Tibial artery (tissue), 4 donors: ENCODE results near the gene AFAP1L2.

Experiments used
- DNase-seq, 2 donors: peaks; one replicate each; pipeline ENCODE4 v3.0.0-alpha.2; 2019
- H3K27ac ChIP-seq, 2 donors: fragments of 200-600 bp; sonication (generic) in 1 of 2; 1 replicate in 1 of 2; 2 replicates in 1 of 2; pipeline ENCODE4 v1.5.1; 2018 to 2019; ENCODE audit warnings: mild to moderate bottlenecking in 1 of 2
- H3K27me3 ChIP-seq, 2 donors: fragments of 200-600 bp; sonication (generic) in 1 of 2; one replicate each; pipeline versions ENCODE4 v1.5.1 to v1.6.0; 2016 to 2019
- H3K36me3 ChIP-seq, 3 donors: fragments of 200-600 bp; sonication (generic) in 2 of 3; one replicate each; pipeline ENCODE4 v1.5.1; 2016 to 2019; ENCODE audit warnings: mild to moderate bottlenecking in 2 of 3
- H3K4me1 ChIP-seq, 4 donors: fragments of 200-600 bp; sonication (generic) in 2 of 4; 1 replicate in 3 of 4; 2 replicates in 1 of 4; pipeline ENCODE4 v1.5.1; 2016 to 2019
- H3K4me3 ChIP-seq, 2 donors: fragments of 200-600 bp; sonication (generic) in 1 of 2; 1 replicate in 1 of 2; 2 replicates in 1 of 2; pipeline ENCODE4 v1.5.1; 2018 to 2019; ENCODE audit warnings: mild to moderate bottlenecking in 2 of 2
- H3K9me3 ChIP-seq, 3 donors: fragments of 200-600 bp; sonication (generic) in 1 of 3; one replicate each; pipeline ENCODE4 v1.5.1; 2016 to 2019
- intact Hi-C: fragments of 100-400 bp; cut with DNase I; formaldehyde crosslinking; loops from one replicate; pipeline ENCODE4 v1.15.0; 2023; ENCODE audit warnings: low total_unique reads
- TF ChIP-seq, protein P1 (sequence below), 2 experiments: fragments of 200-600 bp in 1 of 2; fragments of 450-650 bp in 1 of 2; IDR thresholded peaks; one replicate each; pipeline ENCODE4 v1.5.1; 2017 to 2019; ENCODE audit warnings: antibody characterized with exemption in 2 of 2, mild to moderate bottlenecking in 1 of 2, moderate library complexity in 1 of 2

The AFAP1L2 gene

DNA sequence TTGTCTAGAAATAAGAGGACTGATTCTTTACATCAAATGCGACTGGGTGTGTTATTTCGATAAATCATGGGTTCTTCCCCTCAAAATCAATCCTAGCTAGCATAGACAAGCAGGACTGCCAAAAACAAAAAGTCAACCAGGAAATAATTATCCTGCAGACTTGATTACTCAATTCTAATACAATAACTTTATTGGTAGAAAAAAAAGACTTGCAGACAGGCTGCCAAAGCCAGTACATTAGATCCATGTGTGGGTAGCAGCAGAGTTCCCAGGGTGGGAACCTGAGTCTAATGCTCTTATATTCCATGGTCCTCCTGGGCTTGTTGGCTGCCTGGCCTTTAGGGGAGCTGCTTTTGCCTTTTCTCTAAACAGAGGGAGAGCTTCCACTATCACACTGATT lies 7.8 kb downstream of the AFAP1L2 start:
- H3K27ac ChIP-seq = peak overlapping the region in 1 of 2 donors; percentile 65

GRCh38 chr10:114395366-114396022 lies 8.8 kb downstream of the AFAP1L2 start:
- intact Hi-C loops = no loop called here
- TF ChIP-seq, protein P1, sequence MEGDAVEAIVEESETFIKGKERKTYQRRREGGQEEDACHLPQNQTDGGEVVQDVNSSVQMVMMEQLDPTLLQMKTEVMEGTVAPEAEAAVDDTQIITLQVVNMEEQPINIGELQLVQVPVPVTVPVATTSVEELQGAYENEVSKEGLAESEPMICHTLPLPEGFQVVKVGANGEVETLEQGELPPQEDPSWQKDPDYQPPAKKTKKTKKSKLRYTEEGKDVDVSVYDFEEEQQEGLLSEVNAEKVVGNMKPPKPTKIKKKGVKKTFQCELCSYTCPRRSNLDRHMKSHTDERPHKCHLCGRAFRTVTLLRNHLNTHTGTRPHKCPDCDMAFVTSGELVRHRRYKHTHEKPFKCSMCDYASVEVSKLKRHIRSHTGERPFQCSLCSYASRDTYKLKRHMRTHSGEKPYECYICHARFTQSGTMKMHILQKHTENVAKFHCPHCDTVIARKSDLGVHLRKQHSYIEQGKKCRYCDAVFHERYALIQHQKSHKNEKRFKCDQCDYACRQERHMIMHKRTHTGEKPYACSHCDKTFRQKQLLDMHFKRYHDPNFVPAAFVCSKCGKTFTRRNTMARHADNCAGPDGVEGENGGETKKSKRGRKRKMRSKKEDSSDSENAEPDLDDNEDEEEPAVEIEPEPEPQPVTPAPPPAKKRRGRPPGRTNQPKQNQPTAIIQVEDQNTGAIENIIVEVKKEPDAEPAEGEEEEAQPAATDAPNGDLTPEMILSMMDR (IDR thresholded peaks at IDR 0.05) = no peak
- H3K4me1 ChIP-seq = peaks cover 0 to 54% (median 28%) of the 10 kb centered on the region in 4 donors
- no peak overlapping the region for H3K27ac ChIP-seq
- H3K27me3 ChIP-seq = no peaks in the 10 kb centered on the region
- no peak for DNase-seq
- H3K4me3 ChIP-seq = no peak overlapping the region
- H3K36me3 ChIP-seq = no peaks in the 10 kb centered on the region
- H3K9me3 ChIP-seq = no peaks in the 10 kb centered on the region

More for the DNA sequence above, 7.8 kb downstream of the AFAP1L2 start:
- intact Hi-C loops = no loop called here
- Histone ChIP-seq H3K27me3 (no peaks in the 10 kb centered on the region), H3K9me3 (no peaks in the 10 kb centered on the region), H3K36me3 (no peaks in the 10 kb centered on the region), H3K4me1 (peaks cover 0 to 62% (median 28%) of the 10 kb centered on the region in 4 donors), H3K4me3 (no peak overlapping the region)
- no peak for DNase-seq
- TF ChIP-seq, protein P1 (IDR thresholded peaks at IDR 0.05) = no peak

GRCh38 chr10:114394531-114394930 lies 9.8 kb downstream of the AFAP1L2 start:
- no peaks in the 10 kb centered on the region for H3K36me3 ChIP-seq
- H3K27ac ChIP-seq = peak overlapping the region in 1 of 2 donors; percentile 59
- intact Hi-C loops = no loop called here
- TF ChIP-seq, protein P1 (IDR thresholded peaks at IDR 0.05) = no peak
- no peak overlapping the region for H3K4me3 ChIP-seq
- H3K4me1 ChIP-seq = peaks cover 0 to 53% (median 28%) of the 10 kb centered on the region in 4 donors
- H3K9me3 ChIP-seq = no peaks in the 10 kb centered on the region
- no peak for DNase-seq
- no peaks in the 10 kb centered on the region for H3K27me3 ChIP-seq

DNA sequence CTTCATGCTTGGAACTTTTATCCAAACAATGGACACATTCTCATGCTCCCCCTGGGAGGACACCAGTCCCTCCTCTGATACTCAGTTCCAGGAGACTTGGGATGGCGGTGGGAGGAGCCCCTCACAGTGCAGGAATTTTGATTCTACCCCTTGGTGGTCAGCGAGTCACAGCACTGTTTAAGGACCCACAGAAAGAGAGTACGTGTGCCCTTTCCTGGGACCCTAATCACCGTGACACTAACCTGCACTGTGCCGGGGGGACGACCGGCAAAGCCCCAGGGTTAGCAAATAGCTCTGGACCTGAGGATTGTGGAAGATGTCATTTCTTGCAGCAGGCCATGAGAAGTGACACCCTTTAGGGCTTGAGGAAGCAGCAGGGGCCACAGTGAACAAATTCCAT lies 10.4 kb downstream of the AFAP1L2 start:
- intact Hi-C loops = no loop called here
- TF ChIP-seq, protein P1 (IDR thresholded peaks at IDR 0.05) = no peak
- Histone ChIP-seq H3K36me3 (no peaks in the 10 kb centered on the region), H3K27ac (peak overlapping the region; percentile 6 to 59), H3K9me3 (no peaks in the 10 kb centered on the region), H3K4me1 (peaks cover 0 to 55% (median 30%) of the 10 kb centered on the region in 4 donors), H3K27me3 (no peaks in the 10 kb centered on the region), H3K4me3 (no peak overlapping the region)
- DNase-seq = no peak

GRCh38 chr10:114393482-114393881 lies 10.8 kb downstream of the AFAP1L2 start:
- intact Hi-C loops = no loop called here
- Histone ChIP-seq H3K36me3 (no peaks in the 10 kb centered on the region), H3K4me1 (peaks cover 0 to 54% (median 30%) of the 10 kb centered on the region in 4 donors), H3K9me3 (no peaks in the 10 kb centered on the region), H3K27me3 (no peaks in the 10 kb centered on the region), H3K4me3 (no peak overlapping the region), H3K27ac (peak overlapping the region; percentile 36 to 59)
- TF ChIP-seq, protein P1 (IDR thresholded peaks at IDR 0.05) = no peak
- DNase-seq = no peak
